ENCODE measurements around the gene COL4A2.

- no peak for TF ChIP-seq CTCF (IDR thresholded peaks at IDR 0.05 in 2 of 3, conservative IDR thresholded peaks at IDR 0.05 in 1 of 3; ENCODE audit: borderline replicate concordance in 1 of 3, insufficient read depth in 1 of 3, low read depth in 2 of 3, low read length in 2 of 3)
- TF ChIP-seq EZH2 (IDR thresholded peaks at IDR 0.05), result no peak
- TF ChIP-seq ELF1 (IDR thresholded peaks at IDR 0.05; ENCODE audit: borderline replicate concordance, low read depth), result no peak
- no peak for TF ChIP-seq CEBPB (IDR thresholded peaks at IDR 0.05; ENCODE audit: low read depth)
- TF ChIP-seq ZBTB33 (IDR thresholded peaks at IDR 0.05; ENCODE audit: extremely low read depth, insufficient replicate concordance, low read length), result no peak
- TF ChIP-seq TCF7L2 (IDR thresholded peaks at IDR 0.05; ENCODE audit: borderline replicate concordance, extremely low read depth, insufficient read depth, insufficient read length), result no peak
- no peak for TF ChIP-seq RAD21 (IDR thresholded peaks at IDR 0.05; ENCODE audit: low read depth)
- no peak for TF ChIP-seq MAX (IDR thresholded peaks at IDR 0.05)
- TF ChIP-seq POLR2AphosphoS5 (IDR thresholded peaks at IDR 0.05; ENCODE audit: low read depth, low read length), result no peak
- TF ChIP-seq REST (IDR thresholded peaks at IDR 0.05; ENCODE audit: low read depth), result no peak
- no peak for TF ChIP-seq SRF (IDR thresholded peaks at IDR 0.05; ENCODE audit: low read depth)
- no peak for TF ChIP-seq ZNF274 (IDR thresholded peaks at IDR 0.05; ENCODE audit: low read depth, low read length)
- TF ChIP-seq POLR2A (IDR thresholded peaks at IDR 0.05; ENCODE audit: borderline replicate concordance, extremely low read depth, insufficient read depth, insufficient read length), result no peak
Observed at GRCh38 chr13:110373617-110374016, 66.5 kb downstream of the COL4A2 start.
